Measurements from ENCODE around the gene EIF6.
"Not testable (repeated sequence)": the region's sequence is repeated elsewhere in the genome, so short reads cannot be mapped to it uniquely, and the experiment has no call there.

EIF6 gene

DNA sequence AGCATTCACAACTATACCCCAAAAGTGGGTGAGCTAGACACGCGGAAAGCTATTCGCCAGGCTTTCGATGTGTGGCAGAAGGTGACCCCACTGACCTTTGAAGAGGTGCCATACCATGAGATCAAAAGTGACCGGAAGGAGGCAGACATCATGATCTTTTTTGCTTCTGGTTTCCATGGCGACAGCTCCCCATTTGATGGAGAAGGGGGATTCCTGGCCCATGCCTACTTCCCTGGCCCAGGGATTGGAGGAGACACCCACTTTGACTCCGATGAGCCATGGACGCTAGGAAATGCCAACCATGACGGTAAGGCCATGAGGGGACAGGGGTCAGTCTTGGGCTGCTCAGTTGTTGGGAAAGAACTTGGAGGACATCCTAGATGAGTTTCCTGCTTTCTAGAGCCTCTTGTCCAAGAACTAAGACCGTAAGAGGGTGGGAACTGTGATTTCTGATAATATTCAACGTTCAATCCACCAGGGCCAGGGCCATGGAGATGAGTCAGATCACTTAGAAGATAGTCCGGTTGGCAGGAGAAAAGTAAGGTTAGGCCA is 30.0 kb downstream of the EIF6 start:
- DNase-seq, result no peak

DNA sequence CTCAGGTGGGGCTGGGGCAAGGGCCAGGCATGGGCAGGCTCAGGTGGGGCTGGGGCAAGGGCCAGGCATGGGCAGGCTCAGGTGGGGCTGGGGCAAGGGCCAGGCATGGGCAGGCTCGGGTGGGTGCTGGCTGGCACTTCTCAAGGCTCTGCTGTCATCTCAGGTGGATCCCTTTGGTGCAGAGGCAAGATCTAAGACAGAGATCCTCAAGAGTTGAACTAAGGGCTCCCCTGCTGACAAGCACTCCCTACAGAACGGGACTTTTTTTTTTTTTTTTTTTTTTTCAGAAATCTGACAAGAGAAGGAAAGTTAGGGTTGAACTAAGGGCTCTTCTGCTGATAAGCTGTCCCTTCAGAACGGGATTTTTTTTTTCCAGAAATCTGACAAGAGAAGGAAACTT is 31.6 kb downstream of the EIF6 start:
- no peak for DNase-seq

DNA sequence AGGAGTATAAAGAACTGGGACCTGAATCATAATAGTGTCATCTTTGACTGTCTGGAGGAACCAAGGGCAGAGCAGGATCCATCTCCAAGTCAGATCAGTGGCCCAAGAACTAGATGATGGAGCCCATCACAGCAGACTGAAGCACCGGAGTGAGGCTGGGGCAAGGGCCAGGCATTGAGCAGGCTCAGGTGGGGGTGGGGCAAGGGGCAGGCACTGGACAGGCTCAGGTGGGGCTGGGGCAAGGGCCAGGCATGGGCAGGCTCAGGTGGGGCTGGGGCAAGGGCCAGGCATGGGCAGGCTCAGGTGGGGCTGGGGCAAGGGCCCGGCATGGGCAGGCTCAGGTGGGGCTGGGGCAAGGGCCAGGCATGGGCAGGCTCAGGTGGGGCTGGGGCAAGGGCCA is 32.0 kb downstream of the EIF6 start:
- not testable (repeated sequence) for DNase-seq

DNA sequence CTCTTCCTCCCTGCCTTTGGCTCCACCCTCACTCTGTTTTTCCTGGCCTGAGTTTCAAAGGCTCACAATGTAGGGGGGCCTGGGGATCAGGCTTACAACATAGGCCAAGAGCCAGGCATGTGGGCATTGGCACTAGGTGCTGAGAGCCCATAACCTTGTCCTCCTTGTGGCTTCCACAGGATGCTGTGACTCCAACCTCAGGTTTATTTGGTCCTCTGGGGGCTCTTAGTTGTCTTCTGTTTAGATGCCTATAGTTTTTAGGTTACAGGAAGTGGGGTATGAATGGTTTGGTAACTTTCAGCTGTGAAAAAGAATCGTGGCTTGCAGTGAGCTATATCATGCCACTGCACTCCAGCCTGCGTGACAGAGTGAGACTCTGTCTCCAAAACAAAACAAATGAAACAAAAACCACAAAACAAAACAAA is 32.5 kb downstream of the EIF6 start:
- DNase-seq, result no peak

DNA sequence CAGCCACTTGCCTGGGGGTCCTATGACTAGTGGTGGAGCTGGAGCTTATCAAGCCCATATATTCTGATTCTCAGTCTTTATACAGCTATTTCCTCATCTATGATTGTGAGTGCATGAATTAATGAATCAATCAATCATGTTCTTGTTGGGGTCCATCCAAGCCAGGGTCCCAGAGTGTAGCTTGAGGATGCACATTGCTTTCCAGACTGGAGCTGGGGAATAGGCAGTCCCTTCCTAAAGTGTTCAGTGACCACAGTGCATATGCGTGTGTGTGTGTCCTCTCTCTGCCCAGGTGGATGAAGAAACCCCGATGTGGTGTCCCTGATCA is 33.0 kb downstream of the EIF6 start:
- no peak for DNase-seq

DNA sequence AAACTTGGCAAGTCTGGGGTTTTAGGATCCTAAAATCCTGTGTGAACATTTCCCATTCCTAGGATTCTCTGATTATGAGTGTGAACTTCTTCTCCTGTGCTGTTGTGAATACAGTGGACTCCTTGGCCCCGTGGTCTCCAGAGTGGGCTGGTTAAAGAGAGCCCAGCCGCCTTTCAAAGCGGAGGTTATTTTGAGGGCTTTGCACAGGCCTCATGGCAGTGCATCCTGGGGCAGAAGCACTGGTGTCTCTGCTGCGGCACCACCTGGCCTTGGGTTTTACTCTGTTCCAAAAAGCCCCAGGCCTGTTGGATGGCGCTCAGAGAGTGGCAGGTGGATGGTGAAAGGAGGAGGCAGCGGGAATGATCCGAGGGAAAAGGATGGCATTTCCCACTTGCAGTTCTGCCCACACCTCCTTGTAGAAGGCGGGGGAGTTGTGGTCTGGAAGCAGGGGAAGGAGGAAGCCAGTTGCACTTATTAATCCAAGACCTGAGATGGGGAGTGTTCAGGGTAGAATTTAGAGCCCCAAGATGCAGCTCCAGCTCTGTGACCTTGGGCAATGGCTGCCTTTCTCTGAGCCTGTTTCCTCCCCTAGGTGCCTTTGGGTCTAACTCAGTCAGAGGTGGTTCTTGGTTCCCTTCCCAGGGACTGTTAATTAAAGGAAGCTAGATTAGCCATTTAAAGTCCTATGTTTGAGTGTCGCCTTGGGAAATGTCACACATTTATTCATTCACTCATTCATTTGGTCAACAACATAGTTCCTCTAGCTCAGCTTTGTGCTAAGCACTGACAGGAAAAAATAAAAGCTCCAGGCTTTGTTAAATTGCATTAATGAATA is 35.7 kb downstream of the EIF6 start:
- no peak for DNase-seq

DNA sequence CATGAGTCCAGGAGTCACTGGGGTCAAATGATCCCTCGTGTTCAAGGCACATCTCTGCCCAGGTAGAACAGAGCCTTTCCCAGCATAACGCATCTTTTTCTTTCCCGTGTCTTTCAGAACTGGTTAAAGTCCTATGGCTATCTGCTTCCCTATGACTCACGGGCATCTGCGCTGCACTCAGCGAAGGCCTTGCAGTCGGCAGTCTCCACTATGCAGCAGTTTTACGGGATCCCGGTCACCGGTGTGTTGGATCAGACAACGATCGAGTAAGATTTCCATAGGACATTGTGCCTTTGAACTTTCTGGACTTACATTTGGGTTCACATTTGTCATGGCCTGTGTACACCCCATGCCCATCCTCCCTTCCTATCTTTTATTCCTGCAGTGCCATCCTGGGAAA is 37.8 kb downstream of the EIF6 start:
- DNase-seq, result no peak

DNA sequence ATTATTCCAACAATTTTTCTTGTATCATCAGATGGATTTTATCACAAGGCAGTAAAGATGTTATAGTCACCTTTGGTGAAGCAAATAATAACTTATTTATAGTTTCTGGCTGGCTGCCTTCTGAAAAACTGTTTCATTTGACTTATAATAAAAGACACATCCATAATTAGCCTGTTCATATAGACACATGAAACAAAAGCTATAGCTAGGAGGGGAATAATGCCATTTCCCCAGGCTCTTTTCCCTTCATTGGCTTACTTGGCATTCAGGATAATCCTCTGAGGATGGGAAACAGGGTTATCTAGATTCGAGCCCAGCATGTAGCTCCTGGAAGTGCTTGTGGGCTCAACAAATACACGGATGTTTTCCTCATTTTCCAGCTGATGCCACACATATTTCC is 40.6 kb downstream of the EIF6 start:
- no peak for DNase-seq

DNA sequence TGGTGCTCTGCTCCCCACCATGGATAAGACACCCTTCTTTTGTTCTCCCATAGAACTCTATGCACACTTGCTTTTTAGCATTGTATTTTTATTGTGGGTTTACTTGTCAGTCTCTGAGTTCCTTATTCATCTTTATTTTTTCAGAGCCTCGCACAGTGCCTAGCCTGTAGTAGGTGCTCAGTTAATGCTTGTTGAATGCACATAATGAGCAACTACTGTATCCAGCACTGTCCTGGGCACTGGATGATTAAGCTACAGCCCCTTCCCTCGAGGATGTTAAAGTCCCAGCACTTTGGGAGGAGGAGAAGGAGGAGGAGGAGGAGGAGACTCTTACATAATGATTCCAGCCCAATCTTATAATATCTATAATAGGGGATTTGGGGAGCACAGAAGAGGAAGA is 41.3 kb downstream of the EIF6 start:
- no peak for DNase-seq

DNA sequence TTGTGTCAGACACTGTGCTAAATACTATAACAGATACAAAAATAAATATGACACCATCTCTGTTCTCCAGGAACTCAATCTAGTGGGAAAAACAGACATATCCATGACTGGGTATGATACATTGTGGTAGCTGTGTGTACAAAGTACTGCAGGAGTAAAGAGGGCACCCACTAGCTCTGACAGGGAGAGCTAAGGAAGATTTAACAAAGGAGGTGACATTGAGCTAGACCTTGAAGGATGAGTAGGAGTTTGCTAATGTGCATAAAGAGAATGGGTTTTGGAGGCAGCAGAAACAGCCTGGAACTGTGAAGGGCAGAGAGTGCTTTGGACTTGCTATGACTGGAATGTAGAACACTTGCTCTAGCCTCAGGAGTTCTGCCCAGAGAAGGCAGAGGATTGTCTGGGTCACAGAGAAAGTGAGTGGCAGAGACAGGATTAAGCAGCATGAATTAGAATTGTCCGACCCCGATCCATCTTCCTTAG is 43.7 kb downstream of the EIF6 start:
- no peak for DNase-seq

DNA sequence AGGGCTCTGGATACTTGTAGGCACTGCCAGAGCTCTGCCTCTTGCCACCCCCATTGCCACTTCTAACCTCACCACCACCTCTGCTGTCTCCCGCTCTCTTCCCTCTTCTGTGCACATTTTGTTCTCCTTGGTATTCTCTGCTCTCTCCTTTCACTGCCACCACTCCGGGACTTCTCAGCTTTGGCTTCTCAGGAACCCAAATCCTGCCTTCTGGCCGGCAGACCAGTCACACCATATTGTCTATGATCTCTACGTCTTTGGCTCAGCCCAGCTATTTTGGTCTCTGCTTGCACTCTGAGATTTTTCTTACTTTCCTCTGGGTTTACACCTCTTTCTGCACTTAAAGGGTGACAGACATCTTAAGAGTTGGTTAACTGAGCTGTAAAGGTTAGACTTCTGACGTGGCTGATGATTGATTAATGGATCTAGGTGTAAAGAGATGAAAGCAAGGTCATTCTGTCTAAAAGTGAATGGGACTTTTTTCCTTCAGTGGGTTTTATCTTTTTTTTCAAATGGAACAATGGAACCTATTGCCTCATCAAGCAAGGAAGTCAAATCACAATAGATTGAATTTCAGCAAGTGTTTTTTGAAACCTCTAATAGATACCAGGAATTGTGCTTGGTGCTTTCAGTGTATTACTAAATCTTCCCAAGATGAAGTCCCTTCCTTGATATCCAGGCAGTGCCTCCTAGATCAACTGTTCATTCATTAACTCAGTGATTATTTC is 44.3 kb downstream of the EIF6 start:
- no peak for DNase-seq

DNA sequence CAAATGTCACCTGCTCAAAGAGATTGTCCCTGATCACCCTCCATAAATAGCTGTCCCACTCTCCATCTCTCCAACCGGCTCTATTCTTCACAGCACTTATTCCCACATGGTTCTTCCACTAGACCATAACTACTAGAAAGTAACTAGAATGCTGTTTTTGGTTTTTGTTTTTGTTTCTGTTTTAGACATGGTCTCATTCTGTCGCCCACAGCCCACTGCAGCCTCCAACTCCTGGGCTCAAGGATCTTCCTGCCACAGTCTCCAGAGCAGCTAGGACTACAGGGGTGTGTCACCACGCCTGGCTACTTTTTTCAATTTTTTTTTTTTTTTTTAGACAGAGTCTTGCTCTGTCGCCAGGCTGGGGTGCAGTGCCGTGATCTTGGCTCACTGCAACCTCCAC is 45.8 kb downstream of the EIF6 start:
- no peak for DNase-seq

DNA sequence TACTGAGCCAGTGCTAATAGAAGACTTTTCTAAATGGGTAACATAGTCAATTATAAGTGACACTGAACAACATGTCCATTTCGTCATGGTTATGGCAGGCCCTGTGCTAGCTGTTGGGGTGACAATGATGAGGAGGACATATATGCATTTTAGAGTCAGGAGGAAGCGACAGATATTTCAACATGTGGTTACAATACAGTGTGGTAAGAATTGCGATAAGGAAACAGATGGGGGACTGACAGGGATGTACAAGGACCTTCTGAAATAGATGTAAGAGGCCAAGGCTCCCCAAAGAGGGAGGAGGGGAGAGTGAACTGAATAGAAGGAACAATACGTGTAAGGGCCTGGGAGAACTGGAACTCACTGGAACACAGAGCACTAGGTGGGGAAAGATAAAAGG is 46.4 kb downstream of the EIF6 start:
- no peak for DNase-seq

DNA sequence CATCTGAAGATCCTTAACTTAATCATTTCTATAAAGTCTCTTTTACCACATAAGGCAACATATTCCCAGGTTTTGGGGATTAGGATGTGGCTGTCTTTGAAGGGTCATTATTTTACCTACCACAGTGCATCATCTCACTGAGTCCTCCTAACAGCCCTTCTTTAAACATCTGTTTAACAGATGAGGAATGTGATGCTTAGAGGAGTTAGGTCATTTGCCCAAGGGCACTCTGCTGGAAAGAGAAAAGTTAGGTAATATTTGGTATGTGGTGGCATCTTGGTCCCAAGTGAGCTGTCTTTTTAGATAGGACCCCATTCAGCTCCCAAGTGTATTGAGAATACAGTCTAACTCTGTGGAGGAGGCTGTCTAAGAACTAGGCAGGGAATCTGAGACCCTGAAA is 47.1 kb downstream of the EIF6 start:
- no peak for DNase-seq

DNA sequence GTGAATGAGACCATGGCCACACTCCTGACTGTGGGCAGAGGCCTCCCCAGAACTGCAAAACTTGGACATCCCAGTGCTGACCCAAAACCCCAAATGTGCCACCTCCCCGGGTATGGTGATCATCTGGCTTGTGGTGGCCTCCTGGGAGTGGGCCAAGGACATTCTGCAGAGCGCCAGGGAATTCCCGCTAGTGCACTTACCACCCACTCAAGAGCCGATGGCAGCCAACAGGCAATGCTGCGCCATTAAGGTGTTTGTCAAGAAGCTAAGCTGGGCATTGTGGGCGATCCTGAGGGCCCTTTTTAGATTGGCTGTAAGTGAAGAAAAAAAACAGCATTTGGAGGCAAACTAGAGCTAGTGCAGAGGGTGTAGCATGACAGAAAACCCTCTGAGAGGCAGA is 48.7 kb downstream of the EIF6 start:
- no peak for DNase-seq

DNA sequence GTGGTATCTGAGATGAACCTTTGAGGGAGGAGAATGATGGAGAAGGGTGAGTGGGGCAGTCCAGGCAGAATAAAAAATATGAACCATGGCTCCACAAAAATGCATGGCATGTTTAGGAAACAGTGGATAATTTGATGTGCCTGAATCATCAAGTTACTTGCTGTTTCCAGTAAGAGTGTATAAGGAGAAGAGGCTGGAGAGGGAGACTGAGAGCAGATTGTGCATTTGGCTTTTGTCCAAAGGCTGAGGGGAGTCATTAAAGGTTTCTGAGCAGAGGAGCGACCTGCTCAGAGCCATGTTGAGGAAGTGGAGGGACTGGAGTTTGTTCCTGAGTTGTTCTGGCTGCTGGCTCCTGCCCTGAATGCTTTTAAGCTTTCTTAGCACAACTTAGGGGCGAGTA is 52.0 kb downstream of the EIF6 start:
- no peak for DNase-seq
